GM12878 (cell line): ENCODE data around the gene HIF3A.

Experiments
- BMI1 ChIP-seq: fragments of 450-650 bp; IDR thresholded peaks from 2 replicates; pipeline ENCODE4 v1.6.1; 2016; ENCODE audit warnings: mild to moderate bottlenecking, moderate library complexity, borderline replicate concordance
- KAT2A ChIP-seq: conservative IDR thresholded peaks from 2 replicates; pipeline ENCODE4 v1.6.1; 2011; ENCODE audit warnings: low read depth, low read length; ENCODE audit not compliant: control insufficient read depth
- NR2C2 ChIP-seq: IDR thresholded peaks from 2 replicates; pipeline ENCODE4 v1.6.1; 2011; ENCODE audit warnings: borderline replicate concordance, low read depth; ENCODE audit not compliant: control insufficient read depth, insufficient read length
- POLR2A ChIP-seq: IDR thresholded peaks from 2 replicates; pipeline ENCODE4 v1.6.1; 2011; ENCODE audit warnings: low read depth, mild to moderate bottlenecking, low read length
- RAD21 ChIP-seq: IDR thresholded peaks from 2 replicates; pipeline ENCODE4 v1.6.1; 2011; ENCODE audit warnings: mild to moderate bottlenecking, low read depth, low read length, moderate library complexity; ENCODE audit not compliant: insufficient read depth
- REST ChIP-seq: IDR thresholded peaks from 2 replicates; pipeline ENCODE4 v1.6.1; 2012; ENCODE audit warnings: mild to moderate bottlenecking, low read depth, low read length
- SRF ChIP-seq, 2 experiments: IDR thresholded peaks; 2 replicates each; pipeline ENCODE4 v1.6.1; 2011; ENCODE audit warnings: low read depth in 2 of 2, low read length in 2 of 2, mild to moderate bottlenecking in 1 of 2, moderate library complexity in 1 of 2
- TBL1XR1 ChIP-seq: IDR thresholded peaks from 2 replicates; pipeline ENCODE4 v1.6.1; 2012; ENCODE audit warnings: low read depth, low read length, improper control_type of control experiment
- YBX1 ChIP-seq: fragments of 450-650 bp; IDR thresholded peaks from 2 replicates; pipeline ENCODE4 v1.6.1; 2016; ENCODE audit warnings: antibody characterized with exemption
- YY1 ChIP-seq: IDR thresholded peaks from 2 replicates; pipeline ENCODE4 v1.6.1; 2011; ENCODE audit warnings: low read depth, mild to moderate bottlenecking, low read length
- ZNF24 ChIP-seq: fragments of 450-650 bp; IDR thresholded peaks from 2 replicates; pipeline ENCODE4 v1.6.1; 2017; ENCODE audit warnings: antibody characterized with exemption, mild to moderate bottlenecking
- ZNF384 ChIP-seq: IDR thresholded peaks from 2 replicates; pipeline ENCODE4 v1.6.1; 2012; ENCODE audit warnings: low read depth, mild to moderate bottlenecking, low read length, improper control_type of control experiment, borderline replicate concordance

GRCh38 chr19:46317339-46317738, 20.5 kb downstream of the HIF3A start:
- no peak for TF ChIP-seq NR2C2
- TF ChIP-seq ZNF24: no peak
- no peak for TF ChIP-seq POLR2A
- TF ChIP-seq RAD21: no peak
- TF ChIP-seq SRF (IDR thresholded peaks at IDR 0.05; ENCODE audit: low read depth in 2 of 2, low read length in 2 of 2): no peak
- no peak for TF ChIP-seq REST
- no peak for TF ChIP-seq KAT2A
- TF ChIP-seq TBL1XR1: no peak
- no peak for TF ChIP-seq BMI1
- TF ChIP-seq YY1: no peak
- TF ChIP-seq YBX1: no peak
- no peak for TF ChIP-seq ZNF384
